ENCODE results near the gene TBC1D1.

DNA sequence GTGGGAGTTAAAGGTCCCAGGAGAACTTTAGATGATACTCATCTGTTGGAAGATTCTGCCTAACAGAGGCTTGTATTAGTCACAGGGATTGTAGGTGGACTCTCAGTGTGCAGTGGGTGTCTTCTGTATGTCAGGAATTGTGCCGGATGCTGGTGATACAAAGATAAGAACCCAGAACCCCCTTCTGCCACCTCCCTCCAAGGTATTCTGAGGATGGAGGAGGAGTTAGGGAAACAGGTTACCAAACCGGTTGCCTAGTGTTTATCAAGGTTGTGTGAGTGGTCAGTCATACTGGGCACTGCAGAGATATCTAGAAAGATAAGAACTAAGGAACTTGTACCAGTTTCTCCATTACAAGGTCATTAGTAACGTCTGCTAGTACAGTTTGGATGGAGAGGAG lies 130.9 kb downstream of the TBC1D1 start:
- TF ChIP-seq POLR2AphosphoS5 (IDR thresholded peaks at IDR 0.05; ENCODE audit: low read depth, low read length), result no peak
- no peak for TF ChIP-seq FOXP2 (optimal IDR thresholded peaks at IDR 0.05; ENCODE audit: borderline replicate concordance, extremely low read depth, extremely low read length, insufficient read depth)
